GM23338 (cell line): ENCODE measurements around the gene MLLT6.

Source experiments
- CREB1 ChIP-seq: fragments of 250-450 bp; sonication (Bioruptor Pico); IDR thresholded peaks from 2 replicates; pipeline ENCODE4 v1.5.0; 2020; ENCODE audit warnings: low read depth, mild to moderate bottlenecking, moderate library complexity
- ETS1 ChIP-seq: IDR thresholded peaks from 2 replicates; pipeline ENCODE4 v1.6.1; 2016; ENCODE audit warnings: antibody characterized with exemption
- EZH2 ChIP-seq: fragments of 200-600 bp; sonication (generic); IDR thresholded peaks from one replicate; pipeline ENCODE4 v1.8.0; 2017; ENCODE audit warnings: antibody characterized with exemption, mild to moderate bottlenecking, low read depth; ENCODE audit not compliant: unreplicated experiment
- EZH2phosphoT487 ChIP-seq: fragments of 200-600 bp; sonication (generic); IDR thresholded peaks from one replicate; pipeline ENCODE4 v1.8.1; 2018; ENCODE audit warnings: antibody characterized with exemption; ENCODE audit not compliant: unreplicated experiment
- JUNB ChIP-seq: IDR thresholded peaks from one replicate; pipeline ENCODE4 v1.6.1; 2016; ENCODE audit warnings: antibody characterized with exemption; ENCODE audit not compliant: unreplicated experiment
- NANOG ChIP-seq: IDR thresholded peaks from 2 replicates; pipeline ENCODE4 v1.6.1; 2016; ENCODE audit warnings: antibody characterized with exemption, borderline replicate concordance
- POLR2AphosphoS5 ChIP-seq: IDR thresholded peaks from 2 replicates; pipeline ENCODE4 v1.6.1; 2016; ENCODE audit warnings: antibody characterized with exemption, low read depth
- STAT1 ChIP-seq: IDR thresholded peaks from one replicate; pipeline ENCODE4 v1.6.1; 2016; ENCODE audit warnings: antibody characterized with exemption; ENCODE audit not compliant: unreplicated experiment
- TF ChIP-seq, protein P1 (sequence below), 2 experiments: fragments of 200-600 bp in 1 of 2; sonication (generic) in 1 of 2; conservative IDR thresholded peaks; 2 replicates each; pipeline versions ENCODE4 v1.5.1 to v1.6.1; 2016 to 2017; ENCODE audit warnings: antibody characterized with exemption in 2 of 2, low read depth in 2 of 2, mild to moderate bottlenecking in 2 of 2, moderate library complexity in 1 of 2
- TF ChIP-seq, protein P2 (sequence below): IDR thresholded peaks from one replicate; pipeline ENCODE4 v1.6.1; 2018; ENCODE audit warnings: antibody characterized with exemption; ENCODE audit not compliant: unreplicated experiment

- TF ChIP-seq, protein P1, sequence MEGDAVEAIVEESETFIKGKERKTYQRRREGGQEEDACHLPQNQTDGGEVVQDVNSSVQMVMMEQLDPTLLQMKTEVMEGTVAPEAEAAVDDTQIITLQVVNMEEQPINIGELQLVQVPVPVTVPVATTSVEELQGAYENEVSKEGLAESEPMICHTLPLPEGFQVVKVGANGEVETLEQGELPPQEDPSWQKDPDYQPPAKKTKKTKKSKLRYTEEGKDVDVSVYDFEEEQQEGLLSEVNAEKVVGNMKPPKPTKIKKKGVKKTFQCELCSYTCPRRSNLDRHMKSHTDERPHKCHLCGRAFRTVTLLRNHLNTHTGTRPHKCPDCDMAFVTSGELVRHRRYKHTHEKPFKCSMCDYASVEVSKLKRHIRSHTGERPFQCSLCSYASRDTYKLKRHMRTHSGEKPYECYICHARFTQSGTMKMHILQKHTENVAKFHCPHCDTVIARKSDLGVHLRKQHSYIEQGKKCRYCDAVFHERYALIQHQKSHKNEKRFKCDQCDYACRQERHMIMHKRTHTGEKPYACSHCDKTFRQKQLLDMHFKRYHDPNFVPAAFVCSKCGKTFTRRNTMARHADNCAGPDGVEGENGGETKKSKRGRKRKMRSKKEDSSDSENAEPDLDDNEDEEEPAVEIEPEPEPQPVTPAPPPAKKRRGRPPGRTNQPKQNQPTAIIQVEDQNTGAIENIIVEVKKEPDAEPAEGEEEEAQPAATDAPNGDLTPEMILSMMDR (conservative IDR thresholded peaks at IDR 0.05; ENCODE audit: low read depth in 2 of 2), result no peak
- TF ChIP-seq JUNB (no peak), STAT1 (no peak), POLR2AphosphoS5 (no peak), EZH2 (no peak), ETS1 (no peak), CREB1 (no peak), EZH2phosphoT487 (no peak), NANOG (no peak)
- TF ChIP-seq, protein P2, sequence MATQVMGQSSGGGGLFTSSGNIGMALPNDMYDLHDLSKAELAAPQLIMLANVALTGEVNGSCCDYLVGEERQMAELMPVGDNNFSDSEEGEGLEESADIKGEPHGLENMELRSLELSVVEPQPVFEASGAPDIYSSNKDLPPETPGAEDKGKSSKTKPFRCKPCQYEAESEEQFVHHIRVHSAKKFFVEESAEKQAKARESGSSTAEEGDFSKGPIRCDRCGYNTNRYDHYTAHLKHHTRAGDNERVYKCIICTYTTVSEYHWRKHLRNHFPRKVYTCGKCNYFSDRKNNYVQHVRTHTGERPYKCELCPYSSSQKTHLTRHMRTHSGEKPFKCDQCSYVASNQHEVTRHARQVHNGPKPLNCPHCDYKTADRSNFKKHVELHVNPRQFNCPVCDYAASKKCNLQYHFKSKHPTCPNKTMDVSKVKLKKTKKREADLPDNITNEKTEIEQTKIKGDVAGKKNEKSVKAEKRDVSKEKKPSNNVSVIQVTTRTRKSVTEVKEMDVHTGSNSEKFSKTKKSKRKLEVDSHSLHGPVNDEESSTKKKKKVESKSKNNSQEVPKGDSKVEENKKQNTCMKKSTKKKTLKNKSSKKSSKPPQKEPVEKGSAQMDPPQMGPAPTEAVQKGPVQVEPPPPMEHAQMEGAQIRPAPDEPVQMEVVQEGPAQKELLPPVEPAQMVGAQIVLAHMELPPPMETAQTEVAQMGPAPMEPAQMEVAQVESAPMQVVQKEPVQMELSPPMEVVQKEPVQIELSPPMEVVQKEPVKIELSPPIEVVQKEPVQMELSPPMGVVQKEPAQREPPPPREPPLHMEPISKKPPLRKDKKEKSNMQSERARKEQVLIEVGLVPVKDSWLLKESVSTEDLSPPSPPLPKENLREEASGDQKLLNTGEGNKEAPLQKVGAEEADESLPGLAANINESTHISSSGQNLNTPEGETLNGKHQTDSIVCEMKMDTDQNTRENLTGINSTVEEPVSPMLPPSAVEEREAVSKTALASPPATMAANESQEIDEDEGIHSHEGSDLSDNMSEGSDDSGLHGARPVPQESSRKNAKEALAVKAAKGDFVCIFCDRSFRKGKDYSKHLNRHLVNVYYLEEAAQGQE, result no peak
Measured at GRCh38 chr17:38762231-38762630, 57.2 kb downstream of the MLLT6 start.
